Heart left ventricle (tissue), 13 donors: Measurements from ENCODE around the gene SELENOO.

ENCODE experiments used
- CTCF ChIP-seq, 12 donors: fragments of 200-600 bp; sonication (generic) in 4 of 12; IDR thresholded peaks; one replicate each; pipeline versions ENCODE4 v1.5.0 to v1.8.0; 2018 to 2022; ENCODE audit warnings: antibody characterized with exemption in 12 of 12, mild to moderate bottlenecking in 5 of 12
- POLR2A ChIP-seq, 2 donors: fragments of 450-650 bp; IDR thresholded peaks; one replicate each; pipeline ENCODE4 v1.6.1; 2017; ENCODE audit warnings: antibody characterized with exemption in 2 of 2, mild to moderate bottlenecking in 2 of 2, moderate library complexity in 2 of 2
- donor health status: ischemic (EF 13 %, LVEDD 7.1; RV severe dilation, severe dysfunction).
- donor health status: DM: no; HTN: yes; CAD: no.
- donor health status: DM: no; HTN: no; CAD: no.
- donor health status: ischemic (EF 25% LVEDD 6.9; RV normal size, moderate dysfunction).
- donor health status: ischemic (EF 25% LVEDD 5.7; RV mildly dilated, moderate dysfunction).
- donor health status: ischemic (EF 35%, LVEDD 5.7; RV mildly dilated, moderate dysfunction).
- donor health status: nonischemic (EF 11% LVEDD 7.7; RV severe dilation, severe dysfunction).
- donor health status: DM: yes; HTN: yes; CAD: no.
- donor health status: PGD.
- donor health status: ischemic (EF 29% LVEDD 5.4; RV normal size, mild dysfunction).
- donor health status: nonischemic (EF 23%, LVEDD 6.1; RV moderate dilation, normal function).

GRCh38 chr22:50216684-50217520 lies 16.1 kb downstream of the SELENOO start:
- TF ChIP-seq CTCF (IDR thresholded peaks at IDR 0.05) (no peak), POLR2A (IDR thresholded peaks at IDR 0.05) (no peak)
